ENCODE data around the gene ABCB9. TPM values are rescaled to one million over a fixed set of nuclear protein-coding genes. Genes with fewer than 3 reads are reported as not detected.

ABCB9 gene
- total and polyA plus RNA-seq, 7 donors, result 1.2 to 5.3 (median 3.0) TPM

DNA sequence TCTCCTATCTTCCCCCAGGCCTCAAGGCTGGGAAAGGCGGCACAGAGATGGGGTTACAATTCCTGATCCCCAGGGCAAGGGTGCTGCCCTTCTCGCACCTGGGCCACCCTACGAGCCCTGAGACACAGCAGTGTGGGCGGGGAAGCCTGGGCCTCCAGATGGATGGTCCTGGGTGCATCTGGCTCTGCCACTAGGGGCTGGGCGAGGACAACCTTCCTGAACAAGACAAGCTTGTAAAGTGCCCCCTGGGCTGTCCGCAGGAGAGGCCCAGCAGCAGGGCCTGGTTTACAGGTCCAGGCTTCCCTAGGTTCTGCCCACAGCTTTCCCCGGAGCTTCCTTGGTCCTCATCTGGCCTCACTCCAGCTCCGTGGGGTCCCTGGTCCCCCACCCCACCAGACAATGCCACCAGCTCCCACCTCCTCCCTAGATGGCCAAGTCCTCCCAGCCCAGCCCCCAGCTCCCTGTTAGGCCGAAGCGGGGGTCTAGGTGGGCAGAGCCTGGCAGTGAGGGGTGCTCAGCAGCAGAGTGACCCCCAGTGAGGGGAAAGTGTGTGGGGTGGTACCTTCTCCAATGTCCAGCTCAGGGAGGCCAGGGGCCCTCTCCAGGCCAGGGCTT, 23.1 kb upstream of the ABCB9 start:
- no peak for DNase-seq
- Histone ChIP-seq H3K36me3 (peaks cover 12 to 59% (median 18%) of the 10 kb centered on the region in 4 donors), H3K9me3 (no peaks in the 10 kb centered on the region), H3K4me1 (peaks cover 0 to 13% (median 11%) of the 10 kb centered on the region in 4 donors), H3K4me3 (no peak overlapping the region), H3K27me3 (no peaks in the 10 kb centered on the region), H3K27ac (no peak overlapping the region)
- no peak for TF ChIP-seq POLR2AphosphoS5 (IDR thresholded peaks at IDR 0.05)
- TF ChIP-seq POLR2A (IDR thresholded peaks at IDR 0.05), result no peak
- TF ChIP-seq, protein P1, sequence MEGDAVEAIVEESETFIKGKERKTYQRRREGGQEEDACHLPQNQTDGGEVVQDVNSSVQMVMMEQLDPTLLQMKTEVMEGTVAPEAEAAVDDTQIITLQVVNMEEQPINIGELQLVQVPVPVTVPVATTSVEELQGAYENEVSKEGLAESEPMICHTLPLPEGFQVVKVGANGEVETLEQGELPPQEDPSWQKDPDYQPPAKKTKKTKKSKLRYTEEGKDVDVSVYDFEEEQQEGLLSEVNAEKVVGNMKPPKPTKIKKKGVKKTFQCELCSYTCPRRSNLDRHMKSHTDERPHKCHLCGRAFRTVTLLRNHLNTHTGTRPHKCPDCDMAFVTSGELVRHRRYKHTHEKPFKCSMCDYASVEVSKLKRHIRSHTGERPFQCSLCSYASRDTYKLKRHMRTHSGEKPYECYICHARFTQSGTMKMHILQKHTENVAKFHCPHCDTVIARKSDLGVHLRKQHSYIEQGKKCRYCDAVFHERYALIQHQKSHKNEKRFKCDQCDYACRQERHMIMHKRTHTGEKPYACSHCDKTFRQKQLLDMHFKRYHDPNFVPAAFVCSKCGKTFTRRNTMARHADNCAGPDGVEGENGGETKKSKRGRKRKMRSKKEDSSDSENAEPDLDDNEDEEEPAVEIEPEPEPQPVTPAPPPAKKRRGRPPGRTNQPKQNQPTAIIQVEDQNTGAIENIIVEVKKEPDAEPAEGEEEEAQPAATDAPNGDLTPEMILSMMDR (IDR thresholded peaks at IDR 0.05), result no peak
- no peak for TF ChIP-seq EP300 (IDR thresholded peaks at IDR 0.05)
- intact Hi-C loops (cut with DNase I), result no loop called here
- WGBS, 2 donors, result 90 to 93% methylated on average over 10 of the region's 10 CpGs

- Histone ChIP-seq H3K27ac (no peak overlapping the region), H3K9me3 (no peaks in the 10 kb centered on the region), H3K4me3 (no peak overlapping the region), H3K4me1 (peaks cover 0 to 20% (median 17%) of the 10 kb centered on the region in 4 donors), H3K27me3 (no peaks in the 10 kb centered on the region), H3K36me3 (peaks cover 12 to 59% (median 18%) of the 10 kb centered on the region in 4 donors)
- 91 to 93% methylated on average over 21 of the region's 21 CpGs for WGBS, 2 donors
- DNase-seq, result no peak
- intact Hi-C loops (cut with DNase I), result no loop called here
- TF ChIP-seq, protein P1 (IDR thresholded peaks at IDR 0.05), result no peak
- no peak for TF ChIP-seq EP300 (IDR thresholded peaks at IDR 0.05)
Measured at GRCh38 chr12:122988612-122989212, 22.4 kb upstream of the ABCB9 start.

GRCh38 chr12:122988036-122988435, 21.8 kb upstream of the ABCB9 start:
- no peak overlapping the region for H3K4me3 ChIP-seq
- DNase-seq, result no peak
- no peaks in the 10 kb centered on the region for H3K9me3 ChIP-seq
- intact Hi-C loops (cut with DNase I), result no loop called here
- no peaks in the 10 kb centered on the region for H3K27me3 ChIP-seq
- no peak overlapping the region for H3K27ac ChIP-seq
- peaks cover 12 to 63% (median 18%) of the 10 kb centered on the region in 4 donors for H3K36me3 ChIP-seq
- WGBS, 2 donors, result 93% methylated on average over 13 of the region's 13 CpGs
- TF ChIP-seq, protein P1 (IDR thresholded peaks at IDR 0.05), result no peak
- no peak for TF ChIP-seq EP300 (IDR thresholded peaks at IDR 0.05)
- TF ChIP-seq POLR2AphosphoS5 (IDR thresholded peaks at IDR 0.05), result no peak
- TF ChIP-seq POLR2A (IDR thresholded peaks at IDR 0.05), result no peak
- peaks cover 0 to 26% (median 24%) of the 10 kb centered on the region in 4 donors for H3K4me1 ChIP-seq

DNA sequence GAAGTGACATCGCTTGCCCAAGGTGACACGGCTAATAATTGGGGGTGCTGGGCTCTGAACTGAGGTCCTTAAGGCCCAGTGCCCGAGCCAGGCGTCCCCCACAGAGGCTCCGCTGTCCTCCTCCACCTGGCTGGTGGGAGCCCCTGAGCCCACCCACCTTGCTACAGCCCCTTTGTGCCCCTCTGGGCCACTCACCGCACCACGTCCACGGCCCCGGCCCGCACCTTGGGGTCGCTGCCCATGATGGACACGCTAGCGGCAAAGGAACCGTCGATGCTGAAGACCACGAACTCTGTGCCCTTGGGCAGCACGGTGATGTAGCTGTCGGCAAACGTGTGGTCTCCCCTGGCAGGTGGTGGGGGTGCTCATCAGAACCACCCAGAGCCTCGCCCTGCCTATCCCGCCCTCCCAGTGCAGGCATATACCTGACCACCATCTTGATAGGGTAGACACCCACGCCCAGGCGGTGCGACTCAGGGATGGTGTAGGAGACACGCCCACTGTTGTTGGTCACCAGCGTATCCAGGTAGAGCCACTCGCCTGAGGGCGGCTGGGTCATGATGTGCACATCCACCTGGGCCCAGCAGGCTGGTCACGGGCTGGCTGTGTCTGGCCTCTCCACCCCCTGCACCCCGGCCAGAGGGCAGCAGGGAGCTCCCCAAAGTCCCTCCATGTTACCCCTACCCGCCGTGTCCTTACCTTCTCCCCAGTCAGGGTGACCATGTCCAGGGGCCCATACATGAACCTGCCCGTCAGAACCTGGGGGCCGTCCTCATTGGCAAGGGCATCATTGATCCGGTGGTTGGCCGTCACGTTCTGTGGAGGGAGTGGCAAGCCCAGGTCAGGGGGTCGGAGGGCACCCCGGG, 21.1 kb upstream of the ABCB9 start:
- H3K4me1 ChIP-seq, result peaks cover 0 to 34% (median 31%) of the 10 kb centered on the region in 4 donors
- H3K9me3 ChIP-seq, result no peaks in the 10 kb centered on the region
- DNase-seq, result no peak
- 94 to 95% methylated on average over 39 of the region's 39 CpGs for WGBS, 2 donors
- intact Hi-C loops (cut with DNase I), result no loop called here
- TF ChIP-seq POLR2A (IDR thresholded peaks at IDR 0.05) (no peak), POLR2AphosphoS5 (IDR thresholded peaks at IDR 0.05) (no peak), EP300 (IDR thresholded peaks at IDR 0.05) (no peak)
- TF ChIP-seq, protein P1 (IDR thresholded peaks at IDR 0.05), result no peak
- H3K27ac ChIP-seq, result no peak overlapping the region
- no peaks in the 10 kb centered on the region for H3K27me3 ChIP-seq
- H3K36me3 ChIP-seq, result peaks cover 12 to 70% (median 20%) of the 10 kb centered on the region in 4 donors
- H3K4me3 ChIP-seq, result no peak overlapping the region

Data from sigmoid colon (tissue), 7 donors.